Karpas-422 (cell line): Measurements from ENCODE around the gene GREB1. TPM values are rescaled to one million over a fixed set of nuclear protein-coding genes. Genes with fewer than 3 reads are reported as not detected.

Experiments used
- DNase-seq: peaks from one replicate; pipeline ENCODE4 v3.0.0-alpha.2; 2015
- H2AFZ ChIP-seq: fragments of 200-600 bp; sonication (generic); 2 replicates; pipeline ENCODE4 v1.6.1; 2014; ENCODE audit warnings: antibody characterized with exemption, low read length, mixed read lengths
- H3K27ac ChIP-seq: fragments of 200-600 bp; sonication (generic); 2 replicates; pipeline ENCODE4 v1.5.1; 2014; ENCODE audit warnings: mild to moderate bottlenecking, low read length, moderate library complexity
- H3K27me3 ChIP-seq: fragments of 200-600 bp; sonication (generic); 2 replicates; pipeline ENCODE4 v1.6.1; 2014; ENCODE audit warnings: low read length, mixed read lengths
- H3K36me3 ChIP-seq: fragments of 200-600 bp; sonication (generic); 2 replicates; pipeline ENCODE4 v1.6.1; 2014; ENCODE audit warnings: low read length, mixed read lengths; ENCODE audit not compliant: insufficient read depth
- H3K4me1 ChIP-seq: fragments of 200-600 bp; sonication (generic); 2 replicates; pipeline ENCODE4 v1.6.1; 2014; ENCODE audit warnings: mild to moderate bottlenecking, low read length, mixed read lengths
- H3K4me2 ChIP-seq: fragments of 200-600 bp; sonication (generic); 2 replicates; pipeline ENCODE4 v1.6.1; 2014; ENCODE audit warnings: low read length, low read depth, mild to moderate bottlenecking; ENCODE audit not compliant: poor library complexity, severe bottlenecking
- H3K4me3 ChIP-seq: fragments of 200-600 bp; sonication (generic); 2 replicates; pipeline ENCODE4 v1.5.1; 2014; ENCODE audit warnings: mild to moderate bottlenecking, antibody characterized with exemption, low read length, mixed read lengths
- H3K79me2 ChIP-seq: fragments of 200-600 bp; sonication (generic); 2 replicates; pipeline ENCODE4 v1.6.1; 2014; ENCODE audit warnings: mild to moderate bottlenecking, low read length, mixed read lengths
- H3K9ac ChIP-seq: fragments of 200-600 bp; sonication (generic); 2 replicates; pipeline ENCODE4 v1.6.0; 2014; ENCODE audit warnings: low read length
- H3K9me2 ChIP-seq: fragments of 200-600 bp; sonication (generic), shearing (Covaris generic); replicated peaks from 2 replicates; pipeline ENCODE4 v1.6.0; 2014; ENCODE audit warnings: mild to moderate bottlenecking, low read length, moderate library complexity; ENCODE audit not compliant: insufficient read depth
- H3K9me3 ChIP-seq: fragments of 300-700, 200-600 bp; sonication (generic); 2 replicates; pipeline ENCODE4 v1.6.1; 2014; ENCODE audit warnings: low read length, mixed read lengths
- H4K20me1 ChIP-seq: fragments of 200-600 bp; sonication (generic); 2 replicates; pipeline ENCODE4 v1.6.1; 2014; ENCODE audit warnings: mild to moderate bottlenecking, antibody characterized with exemption, low read length, low read depth; ENCODE audit not compliant: insufficient read depth
- total RNA-seq: library from RNA; depleted of rRNA; stranded (reverse); fragments of >200 nt; shearing (Covaris generic); gene quantifications from 2 replicates; pipeline ENCODE4 v1.2.3, GENCODE V29; 2014; ENCODE audit warnings: low replicate concordance

Gene GREB1
- total RNA-seq, 1 experiment from 2014 or later: 4.4 TPM

GRCh38 chr2:11494310-11494709, 39.5 kb upstream of the GREB1 start:
- H3K4me2 ChIP-seq: no peak overlapping the region
- no peaks in the 10 kb centered on the region for H3K9me2 ChIP-seq
- no peak overlapping the region for H3K9ac ChIP-seq
- H2AFZ ChIP-seq: no peak overlapping the region
- H3K4me3 ChIP-seq: no peak overlapping the region
- no peaks in the 10 kb centered on the region for H3K27me3 ChIP-seq
- no peaks in the 10 kb centered on the region for H3K4me1 ChIP-seq
- no peak for DNase-seq
- no peak overlapping the region for H3K27ac ChIP-seq
- H3K79me2 ChIP-seq: no peaks in the 10 kb centered on the region
- H3K36me3 ChIP-seq: no peaks in the 10 kb centered on the region; the same call in 1 of the 2 replicates
- no peaks in the 10 kb centered on the region for H3K9me3 ChIP-seq
- peaks cover 26% of the 10 kb centered on the region; the same call in 1 of the 2 replicates for H4K20me1 ChIP-seq

- Histone ChIP-seq H3K9ac (no peak overlapping the region), H3K36me3 (no peaks in the 10 kb centered on the region), H2AFZ (no peak overlapping the region), H3K4me3 (no peak overlapping the region), H3K4me2 (no peak overlapping the region), H3K9me2 (no peaks in the 10 kb centered on the region), H4K20me1 (peaks cover 26% of the 10 kb centered on the region; the same call in 1 of the 2 replicates), H3K4me1 (0 out of 2 replicates have a peak, but pooled peaks cover 4% of the 10 kb centered on the region), H3K27me3 (no peaks in the 10 kb centered on the region), H3K9me3 (no peaks in the 10 kb centered on the region), H3K27ac (no peak overlapping the region), H3K79me2 (no peaks in the 10 kb centered on the region)
- DNase-seq: no peak
Measured at GRCh38 chr2:11495844-11496681, 37.8 kb upstream of the GREB1 start.

- no peak overlapping the region for H3K9ac ChIP-seq
Measured at GRCh38 chr2:11498543-11499034, 35.3 kb upstream of the GREB1 start.

GRCh38 chr2:11499081-11499743, 34.6 kb upstream of the GREB1 start:
- H3K9ac ChIP-seq: no peak overlapping the region

More at GRCh38 chr2:11498543-11499034, 35.3 kb upstream of the GREB1 start:
- Histone ChIP-seq H2AFZ (no peak overlapping the region), H3K9me3 (no peaks in the 10 kb centered on the region), H3K4me1 (0 out of 2 replicates have a peak, but pooled peaks cover 4% of the 10 kb centered on the region), H3K4me2 (no peak overlapping the region), H3K27ac (no peak overlapping the region), H4K20me1 (0 out of 2 replicates have a peak, but pooled peaks cover 10% of the 10 kb centered on the region), H3K27me3 (no peaks in the 10 kb centered on the region), H3K36me3 (no peaks in the 10 kb centered on the region), H3K79me2 (no peaks in the 10 kb centered on the region), H3K4me3 (no peak overlapping the region), H3K9me2 (no peaks in the 10 kb centered on the region)
- no peak for DNase-seq

GRCh38 chr2:11500702-11501303, 33.0 kb upstream of the GREB1 start:
- Histone ChIP-seq H2AFZ (no peak overlapping the region), H3K4me1 (0 out of 2 replicates have a peak, but pooled peaks cover 4% of the 10 kb centered on the region), H3K4me3 (no peak overlapping the region), H3K9ac (no peak overlapping the region), H3K27me3 (no peaks in the 10 kb centered on the region), H4K20me1 (peaks cover 15% of the 10 kb centered on the region; the same call in 1 of the 2 replicates), H3K79me2 (no peaks in the 10 kb centered on the region), H3K9me3 (no peaks in the 10 kb centered on the region), H3K36me3 (no peaks in the 10 kb centered on the region), H3K9me2 (no peaks in the 10 kb centered on the region), H3K27ac (no peak overlapping the region), H3K4me2 (no peak overlapping the region)
- DNase-seq: no peak

More at GRCh38 chr2:11499081-11499743, 34.6 kb upstream of the GREB1 start:
- Histone ChIP-seq H3K4me3 (no peak overlapping the region), H3K36me3 (no peaks in the 10 kb centered on the region), H3K27me3 (no peaks in the 10 kb centered on the region), H3K79me2 (no peaks in the 10 kb centered on the region), H3K4me2 (no peak overlapping the region), H3K4me1 (0 out of 2 replicates have a peak, but pooled peaks cover 4% of the 10 kb centered on the region), H3K27ac (no peak overlapping the region), H4K20me1 (peaks cover 12% of the 10 kb centered on the region; the same call in 1 of the 2 replicates), H3K9me2 (no peaks in the 10 kb centered on the region), H2AFZ (no peak overlapping the region), H3K9me3 (no peaks in the 10 kb centered on the region)
- no peak for DNase-seq

- Histone ChIP-seq H4K20me1 (peaks cover 15% of the 10 kb centered on the region; the same call in 1 of the 2 replicates), H3K9me2 (no peaks in the 10 kb centered on the region), H3K36me3 (no peaks in the 10 kb centered on the region), H3K27ac (no peak overlapping the region), H2AFZ (no peak overlapping the region), H3K79me2 (no peaks in the 10 kb centered on the region), H3K4me1 (0 out of 2 replicates have a peak, but pooled peaks cover 4% of the 10 kb centered on the region), H3K27me3 (no peaks in the 10 kb centered on the region), H3K9ac (no peak overlapping the region), H3K4me3 (no peak overlapping the region), H3K9me3 (no peaks in the 10 kb centered on the region), H3K4me2 (no peak overlapping the region)
- DNase-seq: no peak
Measured at GRCh38 chr2:11502740-11503292, 31.0 kb upstream of the GREB1 start.

- no peak overlapping the region for H3K9ac ChIP-seq
Measured at GRCh38 chr2:11503354-11503927, 30.4 kb upstream of the GREB1 start.

More at GRCh38 chr2:11503354-11503927, 30.4 kb upstream of the GREB1 start:
- no peaks in the 10 kb centered on the region for H3K9me3 ChIP-seq
- no peaks in the 10 kb centered on the region for H3K36me3 ChIP-seq
- no peaks in the 10 kb centered on the region for H3K79me2 ChIP-seq
- no peak overlapping the region for H3K4me2 ChIP-seq
- no peaks in the 10 kb centered on the region for H3K27me3 ChIP-seq
- DNase-seq: no peak
- no peak overlapping the region for H3K4me3 ChIP-seq
- 0 out of 2 replicates have a peak, but pooled peaks cover 4% of the 10 kb centered on the region for H3K4me1 ChIP-seq
- no peak overlapping the region for H2AFZ ChIP-seq
- no peak overlapping the region for H3K27ac ChIP-seq
- no peaks in the 10 kb centered on the region for H3K9me2 ChIP-seq
- peaks cover 11% of the 10 kb centered on the region; the same call in 1 of the 2 replicates for H4K20me1 ChIP-seq
